Measurements from ENCODE around the gene RHO.
"Not testable (repeated sequence)": the region's sequence is repeated elsewhere in the genome, so short reads cannot be mapped to it uniquely, and the experiment has no call there.

RHO gene

DNA sequence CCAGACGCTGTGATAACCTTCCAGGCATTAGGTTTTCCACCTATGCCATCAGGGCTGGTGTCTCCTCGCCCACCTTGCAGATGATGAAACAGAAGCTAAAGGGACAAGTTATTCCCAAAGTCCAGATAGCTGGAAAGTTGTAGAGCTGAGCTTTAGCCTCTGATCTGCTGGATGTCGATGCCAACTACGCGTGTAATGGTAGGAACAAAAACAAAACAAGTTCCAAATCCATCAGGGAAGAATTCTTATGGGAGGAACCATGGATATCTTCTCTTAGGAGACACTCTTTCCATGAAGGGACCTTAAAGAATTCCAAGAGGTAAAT lies 28.1 kb upstream of the RHO start:
- no peak for DNase-seq

- DNase-seq = no peak
These were observed 26.8 kb upstream of the RHO start for GRCh38 chr3:129501630-129502029.

GRCh38 chr3:129502641-129503408 lies 25.6 kb upstream of the RHO start:
- peak; percentile 16 for DNase-seq

DNA sequence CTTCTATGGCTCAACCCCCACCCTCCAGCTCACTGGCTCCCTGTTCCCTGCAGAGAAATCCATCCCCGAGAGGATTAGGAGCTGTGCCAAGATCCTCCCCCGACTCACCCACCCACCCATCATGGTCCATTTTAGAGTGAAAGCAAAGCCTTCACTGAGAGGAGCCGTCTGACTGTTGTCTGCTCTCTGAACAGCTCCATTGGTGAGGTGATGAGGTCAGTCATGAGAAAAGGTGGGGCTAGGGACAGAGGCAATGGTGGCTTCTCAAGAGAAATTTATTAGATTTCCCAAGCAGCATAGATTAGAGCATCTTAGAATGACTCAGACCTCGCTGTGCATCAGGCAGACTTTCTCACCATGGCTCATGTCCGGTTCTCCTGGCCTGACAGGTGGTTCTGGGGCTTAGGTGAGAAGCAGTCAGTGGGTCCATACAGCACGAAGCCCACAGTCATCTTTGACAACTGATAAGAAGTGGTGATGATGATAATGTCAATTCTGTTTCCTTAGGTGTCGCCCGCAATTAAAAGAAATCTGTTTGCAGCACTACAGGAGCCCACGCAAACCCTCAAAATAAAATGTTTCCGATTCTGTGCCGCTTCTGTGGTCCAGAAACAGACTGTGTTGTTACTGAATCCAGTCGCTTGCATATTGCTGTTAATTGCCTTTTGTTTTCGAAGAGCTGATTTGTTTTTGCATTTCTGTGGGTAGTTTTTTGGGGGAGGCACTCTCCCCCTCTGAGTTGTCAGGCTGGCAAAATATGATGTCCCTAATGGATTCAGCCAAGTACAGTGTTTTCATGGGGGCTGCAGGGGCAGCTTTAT lies 24.8 kb upstream of the RHO start:
- no peak for DNase-seq

- no peak for DNase-seq
These were observed 23.9 kb upstream of the RHO start for GRCh38 chr3:129504471-129505100.

GRCh38 chr3:129505341-129505740 lies 23.1 kb upstream of the RHO start:
- DNase-seq = peak; percentile 21

DNA sequence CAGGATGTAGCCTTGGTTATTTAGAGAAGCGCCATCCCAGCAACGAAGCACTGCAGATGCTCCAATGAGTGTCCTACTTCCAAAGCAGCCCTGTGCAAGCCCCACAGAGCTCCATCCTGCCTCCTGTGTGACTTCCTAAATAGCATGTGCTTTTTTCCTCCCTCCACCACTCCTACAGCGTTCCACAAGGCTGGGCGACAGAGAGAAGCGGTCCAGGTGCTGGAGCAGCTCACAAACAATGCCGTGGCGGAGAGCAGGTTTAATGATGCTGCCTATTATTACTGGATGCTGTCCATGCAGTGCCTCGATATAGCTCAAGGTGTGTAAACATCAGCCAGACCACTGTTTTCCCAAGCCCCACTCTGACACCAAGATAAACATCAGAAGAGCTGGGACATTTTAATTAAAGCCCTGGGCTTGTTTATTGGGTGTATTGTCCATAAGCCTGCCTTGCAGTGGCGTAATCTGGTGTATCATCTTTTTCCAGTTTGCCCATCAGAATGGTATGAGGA lies 22.2 kb upstream of the RHO start:
- DNase-seq = peak; percentile 69

- DNase-seq = no peak
These were observed 21.1 kb upstream of the RHO start for GRCh38 chr3:129507181-129507831.

DNA sequence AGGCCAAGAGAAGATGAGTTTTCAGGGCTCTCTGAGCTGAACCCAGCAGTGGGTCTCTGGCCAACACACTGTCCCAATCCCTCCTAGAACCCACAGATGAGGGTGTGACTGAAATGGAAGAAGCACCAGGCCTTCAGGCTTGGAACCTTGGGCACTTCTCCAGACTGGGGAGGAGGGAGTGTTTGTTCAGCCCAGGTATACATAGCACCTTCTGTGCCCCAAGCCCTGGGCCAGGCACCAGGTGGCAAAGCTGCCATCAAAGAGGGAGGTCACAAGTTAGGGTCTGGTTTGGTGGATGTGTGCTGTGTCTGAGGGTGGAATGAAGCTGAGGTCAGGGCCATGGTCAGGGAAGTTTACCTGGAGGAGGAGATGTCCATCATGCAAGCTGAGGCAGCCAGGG lies 15.8 kb upstream of the RHO start:
- DNase-seq = no peak

DNA sequence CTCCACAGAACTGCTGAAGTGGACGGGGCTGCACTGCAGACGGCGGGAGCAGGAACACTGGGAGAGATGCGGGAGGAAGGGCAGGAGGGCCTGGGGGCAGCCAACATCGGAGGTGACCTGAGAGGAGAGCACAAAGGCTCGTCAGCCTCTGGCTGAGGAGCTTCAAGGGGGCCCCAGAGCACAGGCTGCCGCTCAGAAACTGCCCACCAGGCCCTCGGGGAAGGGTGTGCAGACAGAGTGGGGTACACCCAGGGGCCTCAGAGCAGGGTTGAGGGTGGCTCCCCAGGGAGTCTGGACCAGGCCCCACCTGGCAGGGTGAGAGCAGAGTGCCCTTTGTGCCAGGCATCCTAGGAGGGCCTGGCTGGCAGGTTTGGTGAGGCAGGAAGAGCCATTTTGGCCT lies 14.7 kb upstream of the RHO start:
- DNase-seq = no peak

DNA sequence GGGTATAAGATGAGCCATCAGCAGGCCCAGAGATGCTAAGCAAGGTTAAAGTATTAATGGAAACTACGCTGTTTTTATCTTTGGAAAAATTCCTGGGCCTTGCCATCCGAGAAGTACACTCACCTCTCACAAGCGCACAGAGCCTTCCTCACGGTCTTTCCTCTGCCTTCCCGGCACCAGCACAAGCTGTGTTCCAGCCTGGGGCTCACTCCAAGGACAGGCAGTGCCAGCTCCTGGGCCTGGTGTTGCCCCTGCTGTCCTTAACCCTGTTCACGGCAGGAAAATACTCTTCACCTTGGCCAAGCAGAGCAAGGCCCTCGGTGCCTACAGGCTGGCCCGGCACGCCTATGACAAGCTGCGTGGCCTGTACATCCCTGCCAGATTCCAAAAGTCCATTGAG lies 14.3 kb upstream of the RHO start:
- DNase-seq = no peak

GRCh38 chr3:129514563-129514962 lies 13.9 kb upstream of the RHO start:
- no peak for DNase-seq

DNA sequence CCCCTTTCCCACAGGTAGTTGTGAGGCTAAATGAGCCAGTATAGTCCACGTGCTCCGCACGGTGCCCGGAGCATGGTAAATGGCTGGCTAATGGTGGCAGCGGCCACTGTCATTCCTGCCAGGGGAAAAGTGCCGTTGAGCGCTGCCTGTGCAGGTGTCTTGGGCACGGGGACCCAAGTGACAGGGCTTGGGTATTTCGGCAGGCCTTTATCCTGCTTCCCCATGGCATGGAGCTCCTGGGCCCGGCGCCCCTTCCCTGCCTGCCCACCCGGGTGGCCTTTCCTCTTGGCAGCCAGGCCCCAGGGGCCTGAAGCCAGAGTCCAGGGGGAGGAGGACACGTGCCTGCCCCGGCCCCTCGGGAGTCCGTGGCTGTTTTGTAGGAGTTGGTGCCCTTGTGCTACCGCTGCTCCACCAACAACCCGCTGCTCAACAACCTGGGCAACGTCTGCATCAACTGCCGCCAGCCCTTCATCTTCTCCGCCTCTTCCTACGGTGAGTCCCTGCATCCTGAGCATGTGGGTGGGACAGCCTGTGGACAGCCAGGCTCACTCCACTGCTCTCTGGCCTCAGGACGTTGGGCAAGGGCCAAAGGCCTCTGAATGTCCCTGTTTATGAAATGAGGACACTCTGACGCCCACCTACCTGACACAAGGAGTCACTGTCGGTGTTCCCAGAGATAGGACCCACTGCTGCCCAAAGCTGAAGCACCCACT lies 13.2 kb upstream of the RHO start:
- DNase-seq = not testable (repeated sequence)

- not testable (repeated sequence) for DNase-seq
These were observed 12.5 kb upstream of the RHO start for GRCh38 chr3:129515821-129516432.

DNA sequence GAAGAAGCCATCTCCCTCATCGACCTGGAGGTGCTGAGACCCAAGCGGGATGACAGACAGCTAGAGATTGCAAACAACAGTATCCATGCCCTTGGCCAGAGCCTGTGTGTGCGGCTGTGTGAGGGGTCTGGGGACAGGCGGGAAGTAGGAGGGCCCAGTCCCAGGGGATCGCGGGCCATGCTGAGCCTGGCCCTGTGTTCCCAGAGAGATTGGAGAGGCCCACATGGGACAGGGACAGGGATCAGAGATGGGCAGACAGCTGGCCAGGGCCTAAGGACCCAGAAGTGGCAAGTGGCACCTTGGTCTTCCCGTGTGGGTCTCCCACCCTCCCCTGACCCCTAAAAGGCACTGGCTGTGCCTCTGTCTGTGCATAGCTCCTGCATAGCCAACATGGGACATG lies 10.9 kb upstream of the RHO start:
- no peak for DNase-seq

DNA sequence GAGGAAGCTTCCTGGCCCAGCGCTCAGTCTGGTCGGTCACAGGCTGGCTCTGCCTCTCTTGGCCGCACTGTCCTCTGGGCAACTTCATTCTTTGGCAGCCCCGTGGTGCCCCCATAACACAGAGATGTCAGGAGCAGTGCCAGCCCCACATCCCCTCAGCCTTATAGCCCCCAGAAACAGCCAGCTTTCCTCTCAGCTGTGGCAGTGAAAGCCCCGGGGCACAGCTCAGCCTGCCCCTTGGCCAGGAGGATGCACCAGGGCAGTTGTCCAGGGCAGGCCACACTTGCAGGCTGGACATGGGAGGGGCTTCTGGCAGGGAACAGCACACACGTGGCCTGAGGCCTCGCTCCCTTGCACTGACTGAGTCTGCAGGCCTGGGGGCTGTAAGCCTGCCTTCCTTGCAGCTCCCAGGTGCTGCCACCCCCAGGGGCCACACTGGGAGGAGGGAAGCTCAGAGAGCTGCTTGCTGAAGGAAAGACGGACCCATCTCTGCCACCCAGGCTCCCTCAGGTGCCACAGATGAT lies 10.3 kb upstream of the RHO start:
- no peak for DNase-seq

DNA sequence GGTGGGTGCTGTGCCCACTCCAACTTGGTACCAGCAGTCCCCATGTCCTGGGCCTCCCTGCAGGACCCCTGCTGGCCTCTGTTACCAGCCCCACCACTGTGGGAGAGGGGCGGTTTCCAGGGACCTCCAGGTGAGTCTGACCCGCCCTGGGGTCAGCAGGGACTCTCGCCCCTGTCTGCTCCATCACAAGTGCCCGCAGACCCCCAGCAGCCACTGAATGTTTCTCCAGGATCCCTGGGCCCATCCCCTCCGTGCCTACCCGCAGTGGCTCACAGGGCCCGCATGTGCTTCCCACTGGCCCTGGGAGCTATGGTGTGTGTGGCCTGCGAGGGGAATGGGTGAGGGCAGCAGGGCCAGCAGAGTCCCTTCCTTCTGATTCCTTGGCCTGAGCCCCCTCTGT lies 9.9 kb upstream of the RHO start:
- no peak for DNase-seq

GRCh38 chr3:129519449-129519848 lies 9.0 kb upstream of the RHO start:
- DNase-seq = no peak

DNA sequence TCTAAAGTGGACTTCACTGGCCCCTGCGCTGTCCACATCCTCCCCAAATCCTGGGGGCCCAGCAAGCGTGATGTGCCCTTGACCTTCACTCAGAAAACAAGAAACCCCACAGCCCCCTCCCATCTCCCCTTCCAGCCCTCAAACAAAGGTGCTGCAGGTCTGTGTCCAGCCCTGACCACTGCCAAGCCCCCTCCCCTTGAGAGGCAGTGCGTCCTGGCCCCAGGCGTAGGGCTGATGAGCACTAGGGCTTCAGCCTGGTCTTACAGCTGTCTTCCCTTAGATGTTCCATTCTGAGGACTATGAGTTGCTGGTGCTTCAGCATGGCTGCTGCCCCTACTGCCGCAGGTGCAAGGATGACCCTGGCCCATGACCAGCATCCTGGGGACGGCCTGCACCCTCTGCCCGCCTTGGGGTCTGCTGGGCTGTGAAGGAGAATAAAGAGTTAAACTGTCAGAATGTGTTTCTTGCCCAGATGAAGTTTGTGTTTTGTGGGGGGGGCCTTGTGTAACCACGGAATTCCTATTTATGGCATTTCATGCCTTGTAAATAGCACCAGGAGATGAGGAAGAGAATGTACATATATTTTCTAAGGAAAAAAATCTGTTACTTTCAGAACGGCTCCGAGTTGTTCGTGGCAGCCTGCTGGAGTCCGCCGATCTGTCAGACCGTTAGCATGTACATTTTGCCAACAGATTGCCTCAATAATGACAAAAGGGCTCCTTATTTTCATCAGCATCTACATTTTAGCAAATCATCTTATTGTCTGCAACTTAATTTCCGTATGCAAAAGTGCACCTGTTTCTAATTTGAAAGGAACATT lies 8.3 kb upstream of the RHO start:
- no peak for DNase-seq

GRCh38 chr3:129520960-129521359 lies 7.5 kb upstream of the RHO start:
- DNase-seq = no peak

DNA sequence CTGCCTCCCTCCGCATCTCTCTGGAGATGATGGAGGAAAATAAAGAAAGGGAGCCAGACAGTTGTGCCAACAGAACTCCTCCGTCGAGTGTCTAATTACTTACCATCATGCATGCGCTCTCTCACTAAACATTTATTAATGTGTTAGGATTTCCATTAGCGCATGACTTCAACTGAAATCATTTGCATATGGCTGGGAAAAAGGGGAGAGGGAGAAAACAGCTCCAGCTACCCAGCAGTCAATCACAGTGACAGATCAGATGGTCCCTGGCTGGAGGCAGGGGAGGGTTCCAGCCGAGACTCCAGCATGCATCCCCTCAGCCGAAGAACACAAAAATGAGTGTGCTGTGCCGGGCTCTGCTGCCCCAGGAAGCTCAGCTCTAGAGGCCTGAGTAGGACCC lies 6.8 kb upstream of the RHO start:
- DNase-seq = no peak
